HG03520 (cell line): ENCODE results near the gene ASNSD1.

Source experiments
- ATAC-seq: cut with Tn5 transposase; IDR thresholded peaks from one replicate; pipeline ENCODE4 v1.9.1; 2021; ENCODE audit warnings: mild to moderate bottlenecking, moderate library complexity; ENCODE audit not compliant: unreplicated experiment

ASNSD1 gene

GRCh38 chr2:189661148-189661956, at the start of gene ASNSD1:
Gene ASNSD1, plus strand, starts transcription at chr2:189661459. Its CDS starts 4,674 bp downstream, at chr2:189666133.
- peak; percentile 89 for ATAC-seq

- no peak for ATAC-seq
Observed at GRCh38 chr2:189613077-189613636, 48.1 kb upstream of the ASNSD1 start.

GRCh38 chr2:189613650-189614420, 47.4 kb upstream of the ASNSD1 start:
- no peak for ATAC-seq

GRCh38 chr2:189614585-189614984, 46.7 kb upstream of the ASNSD1 start:
- ATAC-seq, result no peak

GRCh38 chr2:189618197-189618596, 43.1 kb upstream of the ASNSD1 start:
- ATAC-seq, result no peak

- ATAC-seq, result no peak
Observed at GRCh38 chr2:189621781-189622180, 39.5 kb upstream of the ASNSD1 start.

- ATAC-seq, result no peak
Observed at GRCh38 chr2:189623049-189623448, 38.2 kb upstream of the ASNSD1 start.

GRCh38 chr2:189624648-189625355, 36.5 kb upstream of the ASNSD1 start:
- ATAC-seq, result no peak

- no peak for ATAC-seq
Observed at GRCh38 chr2:189625636-189626035, 35.6 kb upstream of the ASNSD1 start.

- no peak for ATAC-seq
Observed at GRCh38 chr2:189627789-189628188, 33.5 kb upstream of the ASNSD1 start.

- no peak for ATAC-seq
Observed at GRCh38 chr2:189628817-189629530, 32.3 kb upstream of the ASNSD1 start.

GRCh38 chr2:189629531-189630453, 31.5 kb upstream of the ASNSD1 start:
- ATAC-seq, result no peak

GRCh38 chr2:189631849-189632248, 29.4 kb upstream of the ASNSD1 start:
- no peak for ATAC-seq

- ATAC-seq, result no peak
Observed at GRCh38 chr2:189633392-189633811, 27.9 kb upstream of the ASNSD1 start.

- ATAC-seq, result no peak
Observed at GRCh38 chr2:189635353-189635752, 25.9 kb upstream of the ASNSD1 start.

- ATAC-seq, result no peak
Observed at GRCh38 chr2:189638301-189639006, 22.8 kb upstream of the ASNSD1 start.

GRCh38 chr2:189639007-189639609, 22.2 kb upstream of the ASNSD1 start:
- no peak for ATAC-seq

- ATAC-seq, result no peak
Observed at GRCh38 chr2:189641002-189641401, 20.3 kb upstream of the ASNSD1 start.
